ENCODE measurements around the gene NPTN.

- TF ChIP-seq, protein P1, sequence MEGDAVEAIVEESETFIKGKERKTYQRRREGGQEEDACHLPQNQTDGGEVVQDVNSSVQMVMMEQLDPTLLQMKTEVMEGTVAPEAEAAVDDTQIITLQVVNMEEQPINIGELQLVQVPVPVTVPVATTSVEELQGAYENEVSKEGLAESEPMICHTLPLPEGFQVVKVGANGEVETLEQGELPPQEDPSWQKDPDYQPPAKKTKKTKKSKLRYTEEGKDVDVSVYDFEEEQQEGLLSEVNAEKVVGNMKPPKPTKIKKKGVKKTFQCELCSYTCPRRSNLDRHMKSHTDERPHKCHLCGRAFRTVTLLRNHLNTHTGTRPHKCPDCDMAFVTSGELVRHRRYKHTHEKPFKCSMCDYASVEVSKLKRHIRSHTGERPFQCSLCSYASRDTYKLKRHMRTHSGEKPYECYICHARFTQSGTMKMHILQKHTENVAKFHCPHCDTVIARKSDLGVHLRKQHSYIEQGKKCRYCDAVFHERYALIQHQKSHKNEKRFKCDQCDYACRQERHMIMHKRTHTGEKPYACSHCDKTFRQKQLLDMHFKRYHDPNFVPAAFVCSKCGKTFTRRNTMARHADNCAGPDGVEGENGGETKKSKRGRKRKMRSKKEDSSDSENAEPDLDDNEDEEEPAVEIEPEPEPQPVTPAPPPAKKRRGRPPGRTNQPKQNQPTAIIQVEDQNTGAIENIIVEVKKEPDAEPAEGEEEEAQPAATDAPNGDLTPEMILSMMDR (IDR thresholded peaks at IDR 0.05; ENCODE audit: insufficient read depth, low read length, poor library complexity, severe bottlenecking) = no peak
- TF ChIP-seq EZH2phosphoT487 (conservative IDR thresholded peaks at IDR 0.05; ENCODE audit: low read length) = no peak
Measured at GRCh38 chr15:73583544-73583943, 49.6 kb downstream of the NPTN start.

Measured in SU-DHL-6 (cell line).